ENCODE results near the gene ZNF514. TPM values are rescaled to one million over a fixed set of nuclear protein-coding genes. Genes with fewer than 3 reads are reported as not detected.
A peak's percentile ranks its signal among the peaks of the same experiment; 100 is the strongest.

The ZNF514 gene
- total RNA-seq, 1 donor from 2014 or later = 8.1 TPM

DNA sequence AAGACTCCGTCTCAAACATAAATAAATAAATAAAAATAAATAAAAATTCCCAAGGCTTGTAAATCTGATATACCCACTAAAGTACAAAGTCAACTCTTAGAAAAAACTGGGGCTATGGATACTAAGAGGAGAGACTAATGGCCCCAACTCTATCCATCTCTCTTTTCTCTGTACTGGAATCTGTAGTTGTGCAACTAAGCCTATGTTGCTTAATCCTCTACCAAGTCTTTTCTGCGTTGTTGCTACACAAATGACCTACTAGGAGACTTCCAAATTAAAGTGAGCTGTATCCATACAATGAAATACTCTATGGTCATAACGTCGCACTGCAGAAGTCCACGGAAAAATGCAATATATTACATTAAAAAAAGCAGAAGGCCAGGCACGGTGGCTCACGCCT, 46.2 kb downstream of the ZNF514 start:
- Histone ChIP-seq H3K4me3 (ENCODE audit: insufficient read depth, low read depth, low read length) (no peak overlapping the region), H3K79me2 (ENCODE audit: insufficient read depth, low read length) (peaks cover 11% of the 10 kb centered on the region), H3K9me3 (ENCODE audit: insufficient read depth, low read depth, low read length) (no peaks in the 10 kb centered on the region), H3K36me3 (ENCODE audit: insufficient read depth, low read length) (peaks cover 31% of the 10 kb centered on the region), H3K4me1 (ENCODE audit: insufficient read depth, low read length) (no peaks in the 10 kb centered on the region), H3K27me3 (ENCODE audit: insufficient read depth, low read length) (no peaks in the 10 kb centered on the region), H3K27ac (ENCODE audit: low read depth, low read length) (no peak overlapping the region), H4K20me1 (ENCODE audit: insufficient read depth, low read length) (peaks cover 33% of the 10 kb centered on the region), H3K4me2 (ENCODE audit: low read length) (no peak overlapping the region), H3K9ac (ENCODE audit: low read length) (no peak overlapping the region), H2AFZ (ENCODE audit: low read depth, low read length) (no peak overlapping the region)
- FAIRE-seq (no peak), DNase-seq (ENCODE audit: low read depth) (no peak)
- TF ChIP-seq EZH2 (IDR thresholded peaks at IDR 0.05; ENCODE audit: insufficient read depth, low read length) = no peak
- TF ChIP-seq, protein P1, sequence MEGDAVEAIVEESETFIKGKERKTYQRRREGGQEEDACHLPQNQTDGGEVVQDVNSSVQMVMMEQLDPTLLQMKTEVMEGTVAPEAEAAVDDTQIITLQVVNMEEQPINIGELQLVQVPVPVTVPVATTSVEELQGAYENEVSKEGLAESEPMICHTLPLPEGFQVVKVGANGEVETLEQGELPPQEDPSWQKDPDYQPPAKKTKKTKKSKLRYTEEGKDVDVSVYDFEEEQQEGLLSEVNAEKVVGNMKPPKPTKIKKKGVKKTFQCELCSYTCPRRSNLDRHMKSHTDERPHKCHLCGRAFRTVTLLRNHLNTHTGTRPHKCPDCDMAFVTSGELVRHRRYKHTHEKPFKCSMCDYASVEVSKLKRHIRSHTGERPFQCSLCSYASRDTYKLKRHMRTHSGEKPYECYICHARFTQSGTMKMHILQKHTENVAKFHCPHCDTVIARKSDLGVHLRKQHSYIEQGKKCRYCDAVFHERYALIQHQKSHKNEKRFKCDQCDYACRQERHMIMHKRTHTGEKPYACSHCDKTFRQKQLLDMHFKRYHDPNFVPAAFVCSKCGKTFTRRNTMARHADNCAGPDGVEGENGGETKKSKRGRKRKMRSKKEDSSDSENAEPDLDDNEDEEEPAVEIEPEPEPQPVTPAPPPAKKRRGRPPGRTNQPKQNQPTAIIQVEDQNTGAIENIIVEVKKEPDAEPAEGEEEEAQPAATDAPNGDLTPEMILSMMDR (IDR thresholded peaks at IDR 0.05; ENCODE audit: insufficient read depth, low read depth, low read length) = no peak
- H3K4me3 Mint-ChIP-seq (ENCODE audit: unreplicated experiment) = no peak overlapping the region
- H3K9me3 Mint-ChIP-seq (ENCODE audit: unreplicated experiment) = no peaks in the 10 kb centered on the region
- peaks cover 5% of the 10 kb centered on the region for H3K4me1 Mint-ChIP-seq (ENCODE audit: low read depth, unreplicated experiment)
- H3K27me3 Mint-ChIP-seq (ENCODE audit: low read depth, unreplicated experiment) = no peaks in the 10 kb centered on the region
- peaks cover 7% of the 10 kb centered on the region for H3K36me3 Mint-ChIP-seq (ENCODE audit: low read depth, unreplicated experiment)
- no peak overlapping the region for H3K27ac Mint-ChIP-seq (ENCODE audit: unreplicated experiment)

DNA sequence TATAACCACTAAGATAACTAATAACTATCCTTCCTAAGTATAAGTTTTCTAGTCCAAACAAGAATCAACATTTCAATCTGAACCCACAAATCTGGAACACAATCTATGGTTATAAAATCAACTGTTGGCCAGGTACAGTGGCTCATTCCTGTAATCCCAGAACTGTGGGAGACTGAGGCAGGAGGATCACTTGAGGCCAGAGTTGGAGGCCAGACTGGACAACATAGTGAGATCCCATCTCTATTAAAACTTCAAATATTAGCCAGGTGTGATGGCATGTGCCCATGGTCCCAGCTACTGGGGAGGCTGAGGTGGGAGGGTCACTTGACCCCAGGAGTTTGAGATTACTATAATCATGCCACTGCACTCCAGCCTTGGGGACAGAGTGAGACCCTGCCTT, 49.3 kb downstream of the ZNF514 start:
- no peaks in the 10 kb centered on the region for H3K27me3 ChIP-seq (ENCODE audit: insufficient read depth, low read length)
- no peaks in the 10 kb centered on the region for H3K79me2 ChIP-seq (ENCODE audit: insufficient read depth, low read length)
- no peak overlapping the region for H3K4me3 ChIP-seq (ENCODE audit: insufficient read depth, low read depth, low read length)
- H3K4me1 ChIP-seq (ENCODE audit: insufficient read depth, low read length) = no peaks in the 10 kb centered on the region
- peaks cover 21% of the 10 kb centered on the region for H4K20me1 ChIP-seq (ENCODE audit: insufficient read depth, low read length)
- no peak overlapping the region for H3K9ac ChIP-seq (ENCODE audit: low read length)
- no peak overlapping the region for H3K4me2 ChIP-seq (ENCODE audit: low read length)
- Mint-ChIP-seq H3K4me3 (ENCODE audit: unreplicated experiment) (no peak overlapping the region), H3K36me3 (ENCODE audit: low read depth, unreplicated experiment) (peaks cover 13% of the 10 kb centered on the region), H3K27ac (ENCODE audit: unreplicated experiment) (no peak overlapping the region), H3K27me3 (ENCODE audit: low read depth, unreplicated experiment) (no peaks in the 10 kb centered on the region), H3K4me1 (ENCODE audit: low read depth, unreplicated experiment) (no peaks in the 10 kb centered on the region), H3K9me3 (ENCODE audit: unreplicated experiment) (no peaks in the 10 kb centered on the region)
- peaks cover 52% of the 10 kb centered on the region for H3K36me3 ChIP-seq (ENCODE audit: insufficient read depth, low read length)
- H2AFZ ChIP-seq (ENCODE audit: low read depth, low read length) = no peak overlapping the region
- DNase-seq (ENCODE audit: low read depth) (no peak), FAIRE-seq (peak; percentile 52)
- TF ChIP-seq, protein P1 (IDR thresholded peaks at IDR 0.05; ENCODE audit: insufficient read depth, low read depth, low read length) = no peak
- TF ChIP-seq EZH2 (IDR thresholded peaks at IDR 0.05; ENCODE audit: insufficient read depth, low read length) = no peak
- no peak overlapping the region for H3K27ac ChIP-seq (ENCODE audit: low read depth, low read length)
- no peaks in the 10 kb centered on the region for H3K9me3 ChIP-seq (ENCODE audit: insufficient read depth, low read depth, low read length)

DNA sequence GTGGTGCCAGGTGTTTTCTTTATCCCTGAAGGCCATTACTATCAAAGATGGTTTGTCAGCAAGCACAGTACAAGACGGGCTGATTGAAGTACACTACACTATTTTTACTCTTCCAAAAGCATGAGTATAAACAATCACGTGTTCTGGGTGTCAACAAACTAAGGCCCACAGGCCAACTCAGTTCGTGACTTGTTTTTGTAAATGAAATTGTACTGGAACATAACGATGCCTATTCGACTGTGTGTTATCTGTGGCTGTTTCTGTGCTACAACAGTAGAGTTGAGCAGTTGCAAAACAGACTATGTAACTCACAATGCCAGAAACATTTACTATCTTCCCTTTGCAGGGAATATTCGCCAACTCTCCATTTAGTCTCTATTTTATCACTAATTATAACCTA, 50.4 kb downstream of the ZNF514 start:
- no peak overlapping the region for H3K9ac ChIP-seq (ENCODE audit: low read length)
- H3K36me3 ChIP-seq (ENCODE audit: insufficient read depth, low read length) = peaks cover 55% of the 10 kb centered on the region
- no peak overlapping the region for H3K4me2 ChIP-seq (ENCODE audit: low read length)
- no peaks in the 10 kb centered on the region for H3K27me3 ChIP-seq (ENCODE audit: insufficient read depth, low read length)
- H3K27ac ChIP-seq (ENCODE audit: low read depth, low read length) = no peak overlapping the region
- no peak overlapping the region for H3K4me3 Mint-ChIP-seq (ENCODE audit: unreplicated experiment)
- peaks cover 13% of the 10 kb centered on the region for H3K36me3 Mint-ChIP-seq (ENCODE audit: low read depth, unreplicated experiment)
- no peaks in the 10 kb centered on the region for H3K27me3 Mint-ChIP-seq (ENCODE audit: low read depth, unreplicated experiment)
- no peak overlapping the region for H3K27ac Mint-ChIP-seq (ENCODE audit: unreplicated experiment)
- no peaks in the 10 kb centered on the region for H3K9me3 ChIP-seq (ENCODE audit: insufficient read depth, low read depth, low read length)
- H3K4me1 ChIP-seq (ENCODE audit: insufficient read depth, low read length) = no peaks in the 10 kb centered on the region
- H3K9me3 Mint-ChIP-seq (ENCODE audit: unreplicated experiment) = no peaks in the 10 kb centered on the region
- H4K20me1 ChIP-seq (ENCODE audit: insufficient read depth, low read length) = peaks cover 11% of the 10 kb centered on the region
- TF ChIP-seq, protein P1 (IDR thresholded peaks at IDR 0.05; ENCODE audit: insufficient read depth, low read depth, low read length) = no peak
- TF ChIP-seq EZH2 (IDR thresholded peaks at IDR 0.05; ENCODE audit: insufficient read depth, low read length) = no peak
- no peak for FAIRE-seq
- no peak for DNase-seq (ENCODE audit: low read depth)
- no peak overlapping the region for H3K4me3 ChIP-seq (ENCODE audit: insufficient read depth, low read depth, low read length)
- no peaks in the 10 kb centered on the region for H3K79me2 ChIP-seq (ENCODE audit: insufficient read depth, low read length)
- no peaks in the 10 kb centered on the region for H3K4me1 Mint-ChIP-seq (ENCODE audit: low read depth, unreplicated experiment)
- H2AFZ ChIP-seq (ENCODE audit: low read depth, low read length) = no peak overlapping the region
